Measurements from ENCODE around the gene ANKK1. TPM values are rescaled to one million over a fixed set of nuclear protein-coding genes. Genes with fewer than 3 reads are reported as not detected.

Gene ANKK1
- total RNA-seq, 1 experiment from 2014 or later = 0.22 TPM

DNA sequence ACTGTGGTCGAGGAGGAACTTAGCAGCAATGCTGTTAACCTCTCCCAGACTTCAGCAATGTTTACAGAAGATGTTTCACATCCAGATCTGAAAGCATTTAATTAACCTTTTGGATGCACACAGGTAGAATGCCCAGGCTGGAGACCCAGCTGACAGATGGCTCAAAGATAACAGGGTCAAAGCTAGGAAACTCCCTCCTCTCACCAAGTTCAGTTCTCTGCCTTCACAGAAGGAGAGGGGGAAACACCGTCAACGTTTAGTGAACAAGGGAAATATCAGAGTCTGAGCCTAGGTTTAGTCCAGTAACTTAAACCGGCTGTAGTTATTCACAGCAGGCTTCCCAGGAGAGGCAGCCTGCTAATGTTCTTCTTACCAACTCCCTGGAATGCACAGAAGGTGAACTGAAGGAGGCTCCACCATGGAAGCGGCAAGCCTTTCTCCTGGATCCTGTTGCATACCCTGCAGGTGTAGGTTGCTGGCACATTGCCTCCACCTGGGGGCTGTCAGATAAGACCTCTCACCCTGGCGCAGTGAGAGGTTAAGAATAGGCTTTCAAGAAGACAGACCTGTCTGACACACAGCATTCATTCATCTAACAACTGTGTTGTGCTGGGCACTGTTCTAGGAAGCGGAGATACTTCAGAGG is 23.5 kb upstream of the ANKK1 start:
- POLR2A ChIA-PET (ENCODE audit: unreplicated experiment) = no interaction called here
- no peak overlapping the region for H3K4me2 ChIP-seq (ENCODE audit: low read length)
- CTCF ChIA-PET = no interaction called here

GRCh38 chr11:113365895-113366294 is 21.7 kb upstream of the ANKK1 start:
- no peaks in the 10 kb centered on the region for H4K20me1 ChIP-seq (ENCODE audit: low read length)
- no peaks in the 10 kb centered on the region for H3K79me2 ChIP-seq (ENCODE audit: low read length)
- no TSS peak for BruUV-seq (replicated peaks)
- no peaks in the 10 kb centered on the region for H3K27me3 ChIP-seq (ENCODE audit: low read length)
- H3K27ac ChIP-seq (ENCODE audit: low read length) = no peak overlapping the region
- H3K4me3 ChIP-seq (ENCODE audit: low read length) = no peak overlapping the region
- no peak for ATAC-seq
- no peak overlapping the region for H3K9ac ChIP-seq (ENCODE audit: low read length)
- no peak overlapping the region for H2AFZ ChIP-seq (ENCODE audit: low read length)
- no peaks in the 10 kb centered on the region for H3K9me2 ChIP-seq (replicated peaks; ENCODE audit: low read length)
- no peaks in the 10 kb centered on the region for H3K36me3 ChIP-seq (ENCODE audit: low read depth, low read length)
- ChIA-PET CTCF (no interaction called here), POLR2A (ENCODE audit: unreplicated experiment) (no interaction called here)
- intact Hi-C loops (cut with micrococcal nuclease) = no loop called here
- no peaks in the 10 kb centered on the region for H3K4me1 ChIP-seq (ENCODE audit: insufficient read depth, low read length)
- no peak for TF ChIP-seq EZH2 (IDR thresholded peaks at IDR 0.05; ENCODE audit: low read length, unreplicated experiment)
- TF ChIP-seq EZH2phosphoT487 (IDR thresholded peaks at IDR 0.05; ENCODE audit: borderline replicate concordance, low read length) = no peak
- TF ChIP-seq CTCF (conservative IDR thresholded peaks at IDR 0.05; ENCODE audit: low read depth, low read length) = no peak
- H3K4me2 ChIP-seq (ENCODE audit: low read length) = no peak overlapping the region
- no peaks in the 10 kb centered on the region for H3K9me3 ChIP-seq (ENCODE audit: low read length)
- DNase-seq = no peak
- no peaks in the 10 kb centered on the region for H3F3A ChIP-seq (ENCODE audit: low read length, unreplicated experiment)

More for the DNA sequence above, 23.5 kb upstream of the ANKK1 start:
- Histone ChIP-seq H2AFZ (ENCODE audit: low read length) (no peak overlapping the region), H4K20me1 (ENCODE audit: low read length) (no peaks in the 10 kb centered on the region), H3K9me2 (replicated peaks; ENCODE audit: low read length) (no peaks in the 10 kb centered on the region), H3K79me2 (ENCODE audit: low read length) (no peaks in the 10 kb centered on the region), H3K4me1 (ENCODE audit: insufficient read depth, low read length) (no peaks in the 10 kb centered on the region), H3K9me3 (ENCODE audit: low read length) (no peaks in the 10 kb centered on the region), H3K27ac (ENCODE audit: low read length) (no peak overlapping the region), H3K4me3 (ENCODE audit: low read length) (no peak overlapping the region), H3K9ac (ENCODE audit: low read length) (no peak overlapping the region), H3K36me3 (ENCODE audit: low read depth, low read length) (no peaks in the 10 kb centered on the region), H3K27me3 (ENCODE audit: low read length) (no peaks in the 10 kb centered on the region), H3F3A (ENCODE audit: low read length, unreplicated experiment) (no peaks in the 10 kb centered on the region)
- intact Hi-C loops (cut with micrococcal nuclease) = no loop called here
- no peak for ATAC-seq
- DNase-seq = no peak
- no TSS peak for BruUV-seq (replicated peaks)
- TF ChIP-seq EZH2 (IDR thresholded peaks at IDR 0.05; ENCODE audit: low read length, unreplicated experiment) (no peak), CTCF (conservative IDR thresholded peaks at IDR 0.05; ENCODE audit: low read depth, low read length) (no peak), EZH2phosphoT487 (IDR thresholded peaks at IDR 0.05; ENCODE audit: borderline replicate concordance, low read length) (no peak)

DNA sequence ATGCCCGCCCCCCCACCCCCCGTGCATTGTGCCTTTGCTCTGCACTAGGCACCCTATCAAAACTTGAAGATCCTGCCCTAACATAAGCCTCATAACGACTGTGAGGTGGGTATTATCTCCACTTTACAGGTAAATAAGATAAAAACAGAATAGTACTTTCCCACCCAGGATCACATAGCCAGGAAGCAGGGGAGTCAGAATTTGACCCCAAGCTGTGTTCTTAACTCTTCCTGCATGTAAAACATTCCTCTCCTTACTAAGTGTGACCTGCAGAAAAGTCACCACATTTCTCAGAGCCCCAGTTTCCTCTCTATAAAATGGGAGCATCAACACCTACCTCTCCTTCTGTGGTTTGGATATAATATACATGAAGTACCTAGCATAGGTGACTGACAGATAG is 18.2 kb upstream of the ANKK1 start:
- peaks cover 13% of the 10 kb centered on the region for H3K4me1 ChIP-seq (ENCODE audit: insufficient read depth, low read length)
- no peaks in the 10 kb centered on the region for H3F3A ChIP-seq (ENCODE audit: low read length, unreplicated experiment)
- no peaks in the 10 kb centered on the region for H4K20me1 ChIP-seq (ENCODE audit: low read length)
- DNase-seq = no peak
- no peak overlapping the region for H3K9ac ChIP-seq (ENCODE audit: low read length)
- no peak for TF ChIP-seq EZH2phosphoT487 (IDR thresholded peaks at IDR 0.05; ENCODE audit: borderline replicate concordance, low read length)
- no peak for TF ChIP-seq CTCF (conservative IDR thresholded peaks at IDR 0.05; ENCODE audit: low read depth, low read length)
- no peak for TF ChIP-seq EZH2 (IDR thresholded peaks at IDR 0.05; ENCODE audit: low read length, unreplicated experiment)
- no peaks in the 10 kb centered on the region for H3K9me3 ChIP-seq (ENCODE audit: low read length)
- no peak overlapping the region for H3K27ac ChIP-seq (ENCODE audit: low read length)
- no peak overlapping the region for H2AFZ ChIP-seq (ENCODE audit: low read length)
- intact Hi-C loops (cut with micrococcal nuclease) = no loop called here
- H3K27me3 ChIP-seq (ENCODE audit: low read length) = no peaks in the 10 kb centered on the region
- BruUV-seq (replicated peaks) = no TSS peak
- H3K79me2 ChIP-seq (ENCODE audit: low read length) = no peaks in the 10 kb centered on the region
- ChIA-PET POLR2A (ENCODE audit: unreplicated experiment) (no interaction called here), CTCF (no interaction called here)
- no peak for ATAC-seq
- no peaks in the 10 kb centered on the region for H3K9me2 ChIP-seq (replicated peaks; ENCODE audit: low read length)
- H3K4me3 ChIP-seq (ENCODE audit: low read length) = no peak overlapping the region
- no peaks in the 10 kb centered on the region for H3K36me3 ChIP-seq (ENCODE audit: low read depth, low read length)
- no peak overlapping the region for H3K4me2 ChIP-seq (ENCODE audit: low read length)
